Measurements from ENCODE around the gene PTPRN. TPM values are rescaled to one million over a fixed set of nuclear protein-coding genes. Genes with fewer than 3 reads are reported as not detected.
A peak's percentile ranks its signal among the peaks of the same experiment; 100 is the strongest.

PTPRN gene
- total RNA-seq, 1 donor, result under 0.01 TPM

DNA sequence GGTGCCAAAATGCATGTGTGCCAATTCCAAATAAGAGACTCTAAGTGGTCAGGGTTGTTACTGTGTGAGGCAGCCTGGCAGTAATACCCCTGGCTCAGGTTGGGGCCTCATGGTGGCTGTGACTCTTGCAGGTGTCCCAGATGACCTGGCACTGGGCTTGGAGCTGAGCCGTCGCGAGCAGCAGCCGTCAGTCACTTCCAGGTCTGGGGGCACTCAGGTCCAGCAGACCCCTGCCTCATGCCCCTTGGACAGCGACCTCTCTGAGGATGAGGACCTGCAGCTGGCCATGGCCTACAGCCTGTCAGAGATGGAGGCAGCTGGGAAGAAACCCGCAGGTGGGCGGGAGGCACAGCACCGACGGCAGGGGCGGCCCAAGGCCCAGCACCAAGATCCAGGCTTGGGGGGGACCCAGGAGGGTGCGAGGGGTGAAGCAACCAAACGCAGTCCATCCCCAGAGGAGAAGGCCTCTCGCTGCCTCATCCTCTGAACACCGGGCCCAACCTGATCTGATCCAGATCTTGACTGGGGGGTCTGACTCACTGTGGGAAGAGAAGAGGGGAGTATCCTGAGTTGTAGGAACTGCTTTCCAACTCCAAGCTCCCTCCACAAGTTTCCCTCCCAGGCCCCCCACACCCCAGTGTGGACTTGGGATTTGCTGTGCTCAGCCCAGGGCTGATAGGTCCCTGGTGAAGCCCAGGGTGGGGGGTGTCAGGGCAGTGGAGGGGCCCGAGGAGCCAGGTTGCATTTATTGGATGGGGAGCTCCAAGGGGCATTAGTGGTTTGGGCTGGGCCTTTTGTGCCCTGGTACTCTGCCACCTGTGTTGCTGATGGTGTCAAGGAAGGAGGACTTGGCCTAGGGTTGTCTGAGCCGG lies 24.5 kb downstream of the PTPRN start:
- Histone ChIP-seq H3K4me3 (ENCODE audit: insufficient read depth, low read length) (no peak overlapping the region), H3K4me1 (ENCODE audit: insufficient read depth, low read length) (peaks cover 23% of the 10 kb centered on the region), H3K9me3 (ENCODE audit: low read depth, low read length) (no peaks in the 10 kb centered on the region), H3K79me2 (ENCODE audit: insufficient read depth, low read length) (peaks cover 15% of the 10 kb centered on the region), H3K27me3 (ENCODE audit: insufficient read depth, low read length) (no peaks in the 10 kb centered on the region), H4K20me1 (ENCODE audit: insufficient read depth, low read length) (peaks cover 7% of the 10 kb centered on the region), H2AFZ (ENCODE audit: low read length) (no peak overlapping the region), H3K4me2 (ENCODE audit: insufficient read depth, low read length) (no peak overlapping the region), H3K27ac (ENCODE audit: low read depth, low read length) (no peak overlapping the region), H3K36me3 (ENCODE audit: insufficient read depth, low read length) (peaks cover 38% of the 10 kb centered on the region)
- DNase-seq (ENCODE audit: insufficient read length, low spot score, missing footprints), result peak; percentile 41
- TF ChIP-seq, protein P1, sequence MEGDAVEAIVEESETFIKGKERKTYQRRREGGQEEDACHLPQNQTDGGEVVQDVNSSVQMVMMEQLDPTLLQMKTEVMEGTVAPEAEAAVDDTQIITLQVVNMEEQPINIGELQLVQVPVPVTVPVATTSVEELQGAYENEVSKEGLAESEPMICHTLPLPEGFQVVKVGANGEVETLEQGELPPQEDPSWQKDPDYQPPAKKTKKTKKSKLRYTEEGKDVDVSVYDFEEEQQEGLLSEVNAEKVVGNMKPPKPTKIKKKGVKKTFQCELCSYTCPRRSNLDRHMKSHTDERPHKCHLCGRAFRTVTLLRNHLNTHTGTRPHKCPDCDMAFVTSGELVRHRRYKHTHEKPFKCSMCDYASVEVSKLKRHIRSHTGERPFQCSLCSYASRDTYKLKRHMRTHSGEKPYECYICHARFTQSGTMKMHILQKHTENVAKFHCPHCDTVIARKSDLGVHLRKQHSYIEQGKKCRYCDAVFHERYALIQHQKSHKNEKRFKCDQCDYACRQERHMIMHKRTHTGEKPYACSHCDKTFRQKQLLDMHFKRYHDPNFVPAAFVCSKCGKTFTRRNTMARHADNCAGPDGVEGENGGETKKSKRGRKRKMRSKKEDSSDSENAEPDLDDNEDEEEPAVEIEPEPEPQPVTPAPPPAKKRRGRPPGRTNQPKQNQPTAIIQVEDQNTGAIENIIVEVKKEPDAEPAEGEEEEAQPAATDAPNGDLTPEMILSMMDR (IDR thresholded peaks at IDR 0.05; ENCODE audit: extremely low read depth, low read depth, low read length), result no peak

DNA sequence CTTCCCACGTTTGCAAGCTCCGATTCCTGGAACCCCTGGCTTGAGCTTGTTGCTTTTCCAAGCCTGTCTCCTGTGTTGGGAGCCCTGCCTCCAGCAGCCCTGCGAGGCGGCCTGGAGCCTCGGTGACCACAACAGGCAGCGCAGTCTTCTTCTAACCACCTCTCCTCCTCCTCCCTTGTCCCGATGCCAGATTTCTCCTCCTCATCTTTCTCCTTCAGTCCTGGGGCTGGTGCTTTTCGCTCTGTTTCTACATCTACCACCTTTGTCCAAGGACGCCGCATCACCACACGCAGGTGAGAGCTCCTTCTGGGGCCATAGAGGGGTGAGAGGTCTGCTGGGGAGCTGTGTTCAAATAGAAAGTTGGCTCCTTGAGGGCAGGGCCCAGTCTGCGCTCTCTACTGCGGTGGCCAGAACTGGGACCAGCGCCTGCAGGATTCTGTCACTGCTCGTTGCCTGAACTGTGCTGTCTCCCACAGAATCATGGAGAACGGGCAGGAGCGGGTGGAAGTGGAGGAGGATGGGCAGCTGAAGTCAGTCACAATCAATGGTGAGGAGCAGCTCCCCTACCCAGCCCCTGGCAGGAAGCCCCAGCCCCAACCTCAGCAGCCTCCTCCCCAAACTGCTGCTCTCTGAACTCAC lies 26.1 kb downstream of the PTPRN start:
- Histone ChIP-seq H3K27me3 (ENCODE audit: insufficient read depth, low read length) (no peaks in the 10 kb centered on the region), H3K9me3 (ENCODE audit: low read depth, low read length) (no peaks in the 10 kb centered on the region), H2AFZ (ENCODE audit: low read length) (no peak overlapping the region), H3K4me2 (ENCODE audit: insufficient read depth, low read length) (no peak overlapping the region), H3K79me2 (ENCODE audit: insufficient read depth, low read length) (peaks cover 15% of the 10 kb centered on the region), H3K27ac (ENCODE audit: low read depth, low read length) (no peak overlapping the region), H4K20me1 (ENCODE audit: insufficient read depth, low read length) (peaks cover 7% of the 10 kb centered on the region), H3K36me3 (ENCODE audit: insufficient read depth, low read length) (peaks cover 38% of the 10 kb centered on the region), H3K4me1 (ENCODE audit: insufficient read depth, low read length) (peaks cover 25% of the 10 kb centered on the region), H3K4me3 (ENCODE audit: insufficient read depth, low read length) (no peak overlapping the region)
- TF ChIP-seq, protein P1 (IDR thresholded peaks at IDR 0.05; ENCODE audit: extremely low read depth, low read depth, low read length), result no peak
- peak; percentile 83 for DNase-seq (ENCODE audit: insufficient read length, low spot score, missing footprints)

DNA sequence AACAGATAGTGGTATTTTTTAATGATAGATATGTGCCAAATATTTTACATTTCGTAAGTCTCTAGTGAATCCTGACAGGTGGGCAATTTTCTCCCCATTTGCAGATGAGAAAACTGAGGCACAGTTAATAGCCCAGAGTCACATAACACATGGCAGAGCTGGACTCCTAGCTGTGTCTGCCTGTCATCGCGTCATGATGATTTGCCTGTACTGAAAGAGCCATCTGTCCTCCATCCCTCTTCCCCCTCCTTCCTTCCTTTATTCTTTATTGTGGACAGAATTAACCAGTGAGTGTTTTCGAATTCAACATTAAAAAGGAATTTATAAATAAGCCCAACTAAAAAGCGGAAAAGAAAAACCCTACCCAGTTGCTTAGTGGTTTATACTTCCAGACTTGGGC lies 26.8 kb downstream of the PTPRN start:
- H3K79me2 ChIP-seq (ENCODE audit: insufficient read depth, low read length), result peaks cover 15% of the 10 kb centered on the region
- no peak overlapping the region for H3K27ac ChIP-seq (ENCODE audit: low read depth, low read length)
- TF ChIP-seq, protein P1 (IDR thresholded peaks at IDR 0.05; ENCODE audit: extremely low read depth, low read depth, low read length), result no peak
- DNase-seq (ENCODE audit: insufficient read length, low spot score, missing footprints), result no peak
- H2AFZ ChIP-seq (ENCODE audit: low read length), result no peak overlapping the region
- no peak overlapping the region for H3K4me3 ChIP-seq (ENCODE audit: insufficient read depth, low read length)
- H3K9me3 ChIP-seq (ENCODE audit: low read depth, low read length), result no peaks in the 10 kb centered on the region
- H3K36me3 ChIP-seq (ENCODE audit: insufficient read depth, low read length), result peaks cover 38% of the 10 kb centered on the region
- H3K27me3 ChIP-seq (ENCODE audit: insufficient read depth, low read length), result no peaks in the 10 kb centered on the region
- H3K4me1 ChIP-seq (ENCODE audit: insufficient read depth, low read length), result peaks cover 32% of the 10 kb centered on the region
- H4K20me1 ChIP-seq (ENCODE audit: insufficient read depth, low read length), result peaks cover 7% of the 10 kb centered on the region
- no peak overlapping the region for H3K4me2 ChIP-seq (ENCODE audit: insufficient read depth, low read length)

DNA sequence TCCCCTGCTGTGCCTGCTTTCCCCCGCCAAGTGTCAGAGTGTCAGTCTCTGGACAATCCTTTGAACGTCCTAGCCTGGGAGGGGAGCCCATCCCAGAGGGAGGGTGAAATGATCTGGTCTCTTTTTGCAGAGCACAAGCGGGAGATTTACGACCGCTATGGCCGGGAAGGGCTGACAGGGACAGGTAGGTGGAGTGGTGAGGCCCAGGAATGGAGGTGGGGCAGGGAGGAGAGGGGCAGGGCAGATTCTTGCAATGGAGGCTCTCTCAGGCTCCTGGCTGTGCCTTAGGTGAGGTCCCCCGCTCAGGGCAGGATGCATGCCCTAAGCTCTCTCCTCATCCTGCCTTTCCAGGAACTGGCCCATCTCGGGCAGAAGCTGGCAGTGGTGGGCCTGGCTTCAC lies 27.6 kb downstream of the PTPRN start:
- peaks cover 7% of the 10 kb centered on the region for H4K20me1 ChIP-seq (ENCODE audit: insufficient read depth, low read length)
- peaks cover 28% of the 10 kb centered on the region for H3K4me1 ChIP-seq (ENCODE audit: insufficient read depth, low read length)
- TF ChIP-seq, protein P1 (IDR thresholded peaks at IDR 0.05; ENCODE audit: extremely low read depth, low read depth, low read length), result no peak
- H2AFZ ChIP-seq (ENCODE audit: low read length), result no peak overlapping the region
- no peaks in the 10 kb centered on the region for H3K27me3 ChIP-seq (ENCODE audit: insufficient read depth, low read length)
- no peak overlapping the region for H3K4me3 ChIP-seq (ENCODE audit: insufficient read depth, low read length)
- H3K4me2 ChIP-seq (ENCODE audit: insufficient read depth, low read length), result no peak overlapping the region
- H3K27ac ChIP-seq (ENCODE audit: low read depth, low read length), result peak overlapping the region; percentile 7
- no peaks in the 10 kb centered on the region for H3K9me3 ChIP-seq (ENCODE audit: low read depth, low read length)
- peaks cover 38% of the 10 kb centered on the region for H3K36me3 ChIP-seq (ENCODE audit: insufficient read depth, low read length)
- peak; percentile 65 for DNase-seq (ENCODE audit: insufficient read length, low spot score, missing footprints)
- peaks cover 15% of the 10 kb centered on the region for H3K79me2 ChIP-seq (ENCODE audit: insufficient read depth, low read length)

Measured in osteoblast (primary cell).